Erythroblast (primary cell): ENCODE measurements around the gene C3orf18.

ENCODE experiments used
- GATA1 ChIP-seq: IDR thresholded peaks from 2 replicates; pipeline ENCODE4 v1.6.1; 2011; ENCODE audit warnings: low read depth, mild to moderate bottlenecking, control low read depth, low read length, moderate library complexity
- POLR2A ChIP-seq: IDR thresholded peaks from 2 replicates; pipeline ENCODE4 v1.6.1; 2011; ENCODE audit warnings: mild to moderate bottlenecking, low read length

GRCh38 chr3:50519471-50520089, 48.0 kb downstream of the C3orf18 start:
- TF ChIP-seq POLR2A (no peak), GATA1 (no peak)
